MCF 10A (cell line): ENCODE data around the gene ABLIM1. TPM values are rescaled to one million over a fixed set of nuclear protein-coding genes. Genes with fewer than 3 reads are reported as not detected.

Source experiments
- BruUV-seq: library from RNA; stranded (reverse); fragments of 400-500 nt; replicated peaks from 2 replicates; lab custom pipeline; 2021; lab: Mats Ljungman, UMichigan
- CTCF ChIA-PET: fragments of 300-600 bp; sonication (Branson Sonifier 250); formaldehyde crosslinking; extraction: SDS; loops from one replicate; lab custom pipeline; 2021; ENCODE audit warnings: antibody characterized with exemption, inconsistent platforms; lab: Yijun Ruan, JAX
- POLR2A ChIA-PET: fragments of 300-600, 350-650 bp; sonication (Branson Sonifier 250); formaldehyde crosslinking; extraction: SDS; loops from one replicate; lab custom pipeline; 2020; ENCODE audit warnings: antibody characterized with exemption, inconsistent platforms; lab: Yijun Ruan, JAX
- DNase-seq: peaks from one replicate; pipeline ENCODE4 v3.0.0-alpha.2; 2018; ENCODE audit not compliant: unreplicated experiment
- H3K27ac Mint-ChIP-seq: one replicate; pipeline ENCODE4 v1.8.0; 2022; ENCODE audit warnings: mild to moderate bottlenecking, low read depth, mixed read lengths; ENCODE audit not compliant: unreplicated experiment
- H3K27me3 Mint-ChIP-seq: one replicate; pipeline ENCODE4 v1.8.0; 2022; ENCODE audit warnings: mixed read lengths; ENCODE audit not compliant: insufficient read depth, unreplicated experiment
- H3K36me3 Mint-ChIP-seq: one replicate; pipeline ENCODE4 v1.8.0; 2022; ENCODE audit warnings: mild to moderate bottlenecking, moderate library complexity, mixed read lengths; ENCODE audit not compliant: insufficient read depth, unreplicated experiment
- H3K4me1 Mint-ChIP-seq: one replicate; pipeline ENCODE4 v1.8.0; 2022; ENCODE audit warnings: mixed read lengths; ENCODE audit not compliant: insufficient read depth, unreplicated experiment
- H3K4me3 Mint-ChIP-seq: one replicate; pipeline ENCODE4 v1.8.0; 2022; ENCODE audit warnings: mild to moderate bottlenecking, moderate library complexity, mixed read lengths; ENCODE audit not compliant: unreplicated experiment
- H3K9me3 Mint-ChIP-seq: one replicate; pipeline ENCODE4 v1.8.0; 2022; ENCODE audit warnings: mixed read lengths; ENCODE audit not compliant: unreplicated experiment
- CTCF ChIP-seq: fragments of 200-600 bp; IDR thresholded peaks from one replicate; pipeline ENCODE4 v1.8.0; 2022; ENCODE audit warnings: antibody characterized with exemption, mild to moderate bottlenecking; ENCODE audit not compliant: unreplicated experiment
- intact Hi-C: fragments of 100-400 bp; cut with micrococcal nuclease; formaldehyde crosslinking; loops from 2 replicates; pipeline ENCODE4 v1.14.1; 2022
- total RNA-seq: library from RNA; stranded (reverse); gene quantifications from 2 replicates; pipeline ENCODE4 v1.2.3, GENCODE V29; 2022

Gene ABLIM1
- total RNA-seq, 1 experiment from 2014 or later: 94.5 TPM

- no peaks in the 10 kb centered on the region for H3K36me3 Mint-ChIP-seq
- H3K4me3 Mint-ChIP-seq: no peak overlapping the region
- DNase-seq: no peak
- H3K9me3 Mint-ChIP-seq: peaks cover 6% of the 10 kb centered on the region
- H3K4me1 Mint-ChIP-seq: no peaks in the 10 kb centered on the region
- H3K27ac Mint-ChIP-seq: no peak overlapping the region
- no TSS peak for BruUV-seq
- no peak for TF ChIP-seq CTCF
- ChIA-PET POLR2A (interaction anchor here (0.6 to 1.5 kb wide), 2 partner anchors 14 to 38 kb away, joined by 3 to 4 read pairs; no protein-coding TSS in a partner anchor), CTCF (interaction anchor here (1.2 kb wide), 1 partner anchor 10 kb away, joined by 6 read pairs; no protein-coding TSS in a partner anchor)
- intact Hi-C loops: no loop called here
- no peaks in the 10 kb centered on the region for H3K27me3 Mint-ChIP-seq
Measured at GRCh38 chr10:114668375-114669080, 10.5 kb upstream of the ABLIM1 start.

GRCh38 chr10:114665873-114666272, 7.8 kb upstream of the ABLIM1 start:
- no TSS peak for BruUV-seq
- CTCF ChIA-PET: no interaction called here
- no peaks in the 10 kb centered on the region for H3K27me3 Mint-ChIP-seq

GRCh38 chr10:114665406-114665805, 7.3 kb upstream of the ABLIM1 start:
- POLR2A ChIA-PET: interaction anchor here (0.8 kb wide), 1 partner anchor 10 kb away, joined by 3 read pairs; no protein-coding TSS in a partner anchor

More at GRCh38 chr10:114665873-114666272, 7.8 kb upstream of the ABLIM1 start:
- DNase-seq: no peak
- POLR2A ChIA-PET: interaction anchor here (0.8 kb wide), 1 partner anchor 9 kb away, joined by 3 read pairs; no protein-coding TSS in a partner anchor
- no peaks in the 10 kb centered on the region for H3K36me3 Mint-ChIP-seq
- no peak for TF ChIP-seq CTCF
- no peaks in the 10 kb centered on the region for H3K4me1 Mint-ChIP-seq
- H3K27ac Mint-ChIP-seq: no peak overlapping the region
- H3K4me3 Mint-ChIP-seq: no peak overlapping the region
- intact Hi-C loops: no loop called here
- H3K9me3 Mint-ChIP-seq: peaks cover 6% of the 10 kb centered on the region

More at GRCh38 chr10:114665406-114665805, 7.3 kb upstream of the ABLIM1 start:
- no peak for TF ChIP-seq CTCF
- no peak for DNase-seq
- no TSS peak for BruUV-seq
- no peaks in the 10 kb centered on the region for H3K27me3 Mint-ChIP-seq
- no peak overlapping the region for H3K4me3 Mint-ChIP-seq
- no peaks in the 10 kb centered on the region for H3K4me1 Mint-ChIP-seq
- H3K27ac Mint-ChIP-seq: no peak overlapping the region
- no peaks in the 10 kb centered on the region for H3K36me3 Mint-ChIP-seq
- peaks cover 6% of the 10 kb centered on the region for H3K9me3 Mint-ChIP-seq
- CTCF ChIA-PET: no interaction called here
- intact Hi-C loops: no loop called here
